Chondrocyte (in vitro differentiated cells): ENCODE results near the gene SPATA6. TPM values are rescaled to one million over a fixed set of nuclear protein-coding genes. Genes with fewer than 3 reads are reported as not detected.

ENCODE experiments used
- DNase-seq: peaks from one replicate; pipeline ENCODE4 v3.0.0; 2021; ENCODE audit warnings: mixed read lengths, low spot score
- H3K27ac Mint-ChIP-seq: one replicate; pipeline ENCODE4 v1.8.0; 2021; ENCODE audit warnings: mild to moderate bottlenecking, moderate library complexity, mixed read lengths; ENCODE audit not compliant: unreplicated experiment
- H3K27me3 Mint-ChIP-seq: 2 replicates; pipeline ENCODE4 v1.8.0; 2021; ENCODE audit warnings: low read depth, mixed read lengths
- H3K36me3 Mint-ChIP-seq: 2 replicates; pipeline ENCODE4 v1.8.0; 2021; ENCODE audit warnings: low read depth, mixed read lengths
- H3K4me1 Mint-ChIP-seq: 2 replicates; pipeline ENCODE4 v1.8.0; 2021; ENCODE audit warnings: low read depth, mild to moderate bottlenecking, mixed read lengths
- H3K4me3 Mint-ChIP-seq: one replicate; pipeline ENCODE4 v1.8.0; 2021; ENCODE audit warnings: mild to moderate bottlenecking, moderate library complexity, mixed read lengths; ENCODE audit not compliant: unreplicated experiment
- H3K9me3 Mint-ChIP-seq: 2 replicates; pipeline ENCODE4 v1.8.0; 2021; ENCODE audit warnings: low read depth, mixed read lengths
- total RNA-seq: library from RNA; stranded (reverse); gene quantifications from 3 replicates; pipeline ENCODE4 v1.2.1, GENCODE V29; 2021
- TF ChIP-seq, protein P1 (sequence below): fragments of 200-600 bp; sonication (generic); IDR thresholded peaks from 2 replicates; pipeline ENCODE4 v1.5.0; 2021; ENCODE audit warnings: antibody characterized with exemption, mild to moderate bottlenecking, moderate library complexity

Gene SPATA6
- total RNA-seq, 1 donor from 2014 or later, result 3.8 TPM

DNA sequence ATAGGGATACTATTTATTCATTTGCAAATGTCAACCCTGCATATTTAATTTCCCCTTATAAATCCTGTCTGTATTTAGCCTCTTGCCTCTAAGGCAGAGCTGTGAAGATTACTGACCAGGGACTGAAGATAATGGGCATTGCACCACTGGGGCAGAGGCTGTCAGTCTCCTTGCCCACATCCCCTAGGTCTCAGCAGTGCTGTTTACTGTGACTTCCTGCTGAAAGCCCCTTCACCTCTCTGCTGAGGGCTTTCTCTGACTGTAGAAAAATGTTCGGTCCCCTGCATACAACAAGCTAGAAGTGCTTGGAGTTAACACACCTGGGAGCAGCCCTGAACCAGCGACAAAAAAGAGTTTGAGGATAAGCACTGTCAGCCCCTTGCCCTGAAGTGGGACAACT, 220.7 kb downstream of the SPATA6 start:
- Mint-ChIP-seq H3K27me3 (peaks cover 12% of the 10 kb centered on the region), H3K4me1 (no peaks in the 10 kb centered on the region), H3K27ac (no peak overlapping the region), H3K36me3 (no peaks in the 10 kb centered on the region), H3K4me3 (no peak overlapping the region), H3K9me3 (no peaks in the 10 kb centered on the region)
- TF ChIP-seq, protein P1, sequence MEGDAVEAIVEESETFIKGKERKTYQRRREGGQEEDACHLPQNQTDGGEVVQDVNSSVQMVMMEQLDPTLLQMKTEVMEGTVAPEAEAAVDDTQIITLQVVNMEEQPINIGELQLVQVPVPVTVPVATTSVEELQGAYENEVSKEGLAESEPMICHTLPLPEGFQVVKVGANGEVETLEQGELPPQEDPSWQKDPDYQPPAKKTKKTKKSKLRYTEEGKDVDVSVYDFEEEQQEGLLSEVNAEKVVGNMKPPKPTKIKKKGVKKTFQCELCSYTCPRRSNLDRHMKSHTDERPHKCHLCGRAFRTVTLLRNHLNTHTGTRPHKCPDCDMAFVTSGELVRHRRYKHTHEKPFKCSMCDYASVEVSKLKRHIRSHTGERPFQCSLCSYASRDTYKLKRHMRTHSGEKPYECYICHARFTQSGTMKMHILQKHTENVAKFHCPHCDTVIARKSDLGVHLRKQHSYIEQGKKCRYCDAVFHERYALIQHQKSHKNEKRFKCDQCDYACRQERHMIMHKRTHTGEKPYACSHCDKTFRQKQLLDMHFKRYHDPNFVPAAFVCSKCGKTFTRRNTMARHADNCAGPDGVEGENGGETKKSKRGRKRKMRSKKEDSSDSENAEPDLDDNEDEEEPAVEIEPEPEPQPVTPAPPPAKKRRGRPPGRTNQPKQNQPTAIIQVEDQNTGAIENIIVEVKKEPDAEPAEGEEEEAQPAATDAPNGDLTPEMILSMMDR, result no peak
- no peak for DNase-seq

DNA sequence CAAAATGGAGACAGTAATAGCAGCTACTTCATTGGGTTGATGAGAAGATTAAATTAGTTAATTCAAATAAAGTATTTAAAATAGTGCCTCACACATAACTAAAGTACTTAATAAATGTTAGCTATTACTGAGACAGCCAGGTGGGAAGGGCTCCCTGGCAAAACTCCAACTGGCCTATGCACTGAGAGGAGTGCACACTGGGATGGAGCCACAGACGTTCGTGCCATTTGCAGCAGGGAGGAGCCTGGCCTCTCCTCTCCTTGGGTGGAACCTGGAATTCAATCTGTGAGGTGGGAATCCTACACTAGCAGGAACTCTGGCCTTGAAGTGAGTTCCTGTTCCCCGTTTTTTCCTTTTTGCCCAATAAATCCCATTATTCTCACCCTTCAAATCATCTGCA, 221.4 kb downstream of the SPATA6 start:
- TF ChIP-seq, protein P1, result no peak
- no peak overlapping the region for H3K27ac Mint-ChIP-seq

DNA sequence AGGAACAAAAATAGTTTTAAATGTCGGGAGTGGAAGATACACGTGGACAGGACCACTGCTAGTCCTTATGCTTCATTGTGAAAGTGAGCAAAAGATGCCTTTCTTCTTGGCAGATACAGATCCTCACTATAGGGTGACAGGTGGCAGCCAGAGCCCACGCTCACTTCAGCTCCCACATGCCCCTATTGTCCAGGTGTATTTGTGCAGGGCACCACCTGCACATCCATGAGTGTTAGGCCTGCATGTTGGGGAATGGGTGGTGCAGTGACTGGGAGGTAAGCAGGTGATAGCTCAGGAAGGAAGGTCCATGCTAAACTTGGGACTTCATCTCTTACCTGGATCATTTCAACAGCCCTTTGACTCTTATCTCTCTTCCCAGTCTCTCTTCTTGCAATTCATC, 222.1 kb downstream of the SPATA6 start:
- Mint-ChIP-seq H3K36me3 (no peaks in the 10 kb centered on the region), H3K27ac (no peak overlapping the region), H3K27me3 (peaks cover 7% of the 10 kb centered on the region), H3K4me1 (no peaks in the 10 kb centered on the region), H3K4me3 (no peak overlapping the region), H3K9me3 (no peaks in the 10 kb centered on the region)
- TF ChIP-seq, protein P1, result no peak
- DNase-seq, result no peak

More for the DNA sequence above, 221.4 kb downstream of the SPATA6 start:
- Mint-ChIP-seq H3K4me3 (no peak overlapping the region), H3K4me1 (no peaks in the 10 kb centered on the region), H3K9me3 (no peaks in the 10 kb centered on the region), H3K27me3 (peaks cover 12% of the 10 kb centered on the region), H3K36me3 (no peaks in the 10 kb centered on the region)
- no peak for DNase-seq

DNA sequence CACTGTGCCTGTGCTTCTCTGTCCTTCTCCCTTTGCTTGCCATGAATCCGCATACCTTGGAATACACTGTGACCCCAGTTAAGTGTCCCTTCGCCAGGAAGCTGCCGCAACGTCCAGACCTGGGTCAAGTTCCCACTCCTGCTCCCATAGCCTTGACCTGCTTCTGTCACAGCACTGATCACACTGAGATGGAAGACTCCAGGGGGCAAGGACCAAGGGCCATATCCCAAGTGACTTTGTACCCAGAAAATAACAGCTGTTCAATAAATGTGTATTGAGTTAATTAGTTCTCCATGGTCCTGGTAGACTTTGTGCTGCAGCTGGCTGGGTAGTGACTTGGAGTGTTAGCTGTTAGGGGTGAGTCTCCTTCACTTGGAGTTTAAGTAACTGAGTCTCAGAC, 223.6 kb downstream of the SPATA6 start:
- TF ChIP-seq, protein P1, result no peak
- no peaks in the 10 kb centered on the region for H3K9me3 Mint-ChIP-seq
- no peaks in the 10 kb centered on the region for H3K36me3 Mint-ChIP-seq
- no peak for DNase-seq
- H3K27ac Mint-ChIP-seq, result no peak overlapping the region
- no peak overlapping the region for H3K4me3 Mint-ChIP-seq
- H3K4me1 Mint-ChIP-seq, result no peaks in the 10 kb centered on the region
- peaks cover 5% of the 10 kb centered on the region for H3K27me3 Mint-ChIP-seq

DNA sequence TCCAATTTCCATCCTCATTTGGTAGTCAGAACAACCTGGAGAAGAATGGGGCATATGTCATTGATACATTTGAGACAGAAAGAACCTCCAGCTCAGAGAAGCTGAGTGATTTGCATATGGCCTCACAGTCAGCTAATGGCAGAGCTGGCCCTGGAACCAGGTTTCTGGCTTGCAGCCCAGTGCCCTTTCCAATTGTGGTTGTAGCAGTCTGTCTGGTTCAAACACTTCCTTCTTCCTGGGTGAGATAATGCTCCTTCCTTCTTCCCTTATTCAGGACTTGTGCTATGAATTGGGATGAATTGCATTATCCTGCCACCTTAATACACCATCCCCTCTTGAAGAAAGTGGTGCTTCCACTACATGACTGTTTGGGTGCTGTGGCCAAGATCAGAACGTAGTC, 225.3 kb downstream of the SPATA6 start:
- DNase-seq, result no peak
- TF ChIP-seq, protein P1, result no peak
- Mint-ChIP-seq H3K9me3 (no peaks in the 10 kb centered on the region), H3K36me3 (no peaks in the 10 kb centered on the region), H3K4me3 (no peak overlapping the region), H3K27ac (no peak overlapping the region), H3K27me3 (peaks cover 5% of the 10 kb centered on the region), H3K4me1 (no peaks in the 10 kb centered on the region)

Other genes with a start within 250 kb of the SPATA6 start
- gene SLC5A9, start 249.5 kb downstream of the SPATA6 start, total RNA-seq, result not detected in 3 replicates